Stimulated activated CD8-positive, alpha-beta memory T cell treated with anti-CD3 and anti-CD28 coated beads, Interleukin-7, amount 100 ng/mL, for 24 hours (primary cell): ENCODE data around the gene CD8B.
"Not testable (repeated sequence)": the region's sequence is repeated elsewhere in the genome, so short reads cannot be mapped to it uniquely, and the experiment has no call there.

Experiments used
- DNase-seq: peaks from one replicate; pipeline ENCODE4 v3.0.0-alpha.2; 2020; ENCODE audit warnings: low read depth

The CD8B gene

GRCh38 chr2:86861628-86862379 lies at the start of gene CD8B:
CD8B (minus strand) TSS chr2:86861886; CDS start chr2:86861865, 21 bp downstream.
- not testable (repeated sequence) for DNase-seq

GRCh38 chr2:86905868-86906267 lies 44.2 kb upstream of the CD8B start:
- not testable (repeated sequence) for DNase-seq

GRCh38 chr2:86900687-86901086 lies 39.0 kb upstream of the CD8B start:
- not testable (repeated sequence) for DNase-seq

- DNase-seq, result not testable (repeated sequence)
These were observed 24.3 kb upstream of the CD8B start for GRCh38 chr2:86886026-86886425.

GRCh38 chr2:86882865-86883264 lies 21.2 kb upstream of the CD8B start:
- not testable (repeated sequence) for DNase-seq

GRCh38 chr2:86882118-86882665 lies 20.5 kb upstream of the CD8B start:
- not testable (repeated sequence) for DNase-seq

- DNase-seq, result not testable (repeated sequence)
These were observed 17.3 kb upstream of the CD8B start for GRCh38 chr2:86878986-86879385.

- DNase-seq, result not testable (repeated sequence)
These were observed 9.3 kb upstream of the CD8B start for GRCh38 chr2:86870941-86871340.

- not testable (repeated sequence) for DNase-seq
These were observed 7.3 kb upstream of the CD8B start for GRCh38 chr2:86868895-86869468.

- not testable (repeated sequence) for DNase-seq
These were observed 656 bp upstream of the CD8B start for GRCh38 chr2:86862380-86862703.

GRCh38 chr2:86861175-86861574 lies 511 bp downstream of the CD8B start:
- DNase-seq, result not testable (repeated sequence)

- DNase-seq, result not testable (repeated sequence)
These were observed 1.1 kb downstream of the CD8B start for GRCh38 chr2:86860573-86860972.

GRCh38 chr2:86857688-86858087 lies 4.0 kb downstream of the CD8B start:
- not testable (repeated sequence) for DNase-seq

- DNase-seq, result not testable (repeated sequence)
These were observed 5.2 kb downstream of the CD8B start for GRCh38 chr2:86856498-86856897.

GRCh38 chr2:86855981-86856380 lies 5.7 kb downstream of the CD8B start:
- DNase-seq, result not testable (repeated sequence)

- not testable (repeated sequence) for DNase-seq
These were observed 10.1 kb downstream of the CD8B start for GRCh38 chr2:86851581-86851980.

- DNase-seq, result not testable (repeated sequence)
These were observed 19.0 kb downstream of the CD8B start for GRCh38 chr2:86842607-86843234.

GRCh38 chr2:86841330-86841729 lies 20.4 kb downstream of the CD8B start:
- not testable (repeated sequence) for DNase-seq

- DNase-seq, result not testable (repeated sequence)
These were observed 21.7 kb downstream of the CD8B start for GRCh38 chr2:86839871-86840548.

- not testable (repeated sequence) for DNase-seq
These were observed 22.2 kb downstream of the CD8B start for GRCh38 chr2:86839455-86839854.

- not testable (repeated sequence) for DNase-seq
These were observed 24.0 kb downstream of the CD8B start for GRCh38 chr2:86837714-86838113.
